ENCODE measurements around the gene ZNF408.

- no peak for TF ChIP-seq CEBPB (IDR thresholded peaks at IDR 0.05)
- TF ChIP-seq CTCF (IDR thresholded peaks at IDR 0.05): no peak
- no peak for TF ChIP-seq REST (IDR thresholded peaks at IDR 0.05)
- no peak for TF ChIP-seq HMGXB4 (CRISPR knock-in tag; IDR thresholded peaks at IDR 0.05; ENCODE audit: borderline replicate concordance)
- TF ChIP-seq CHD2 (IDR thresholded peaks at IDR 0.05; ENCODE audit: low read length, partially characterized antibody): no peak
- TF ChIP-seq POLR2A (IDR thresholded peaks at IDR 0.05; ENCODE audit: low read length): no peak
- no peak for TF ChIP-seq CBX8 (IDR thresholded peaks at IDR 0.05)
- TF ChIP-seq JUNB (IDR thresholded peaks at IDR 0.05): no peak
- TF ChIP-seq RNF2 (IDR thresholded peaks at IDR 0.05; ENCODE audit: borderline replicate concordance, low read depth): no peak
- no peak for TF ChIP-seq EHMT2 (IDR thresholded peaks at IDR 0.05; ENCODE audit: low read depth)
- TF ChIP-seq KDM5A (IDR thresholded peaks at IDR 0.05): no peak
- TF ChIP-seq MAX (IDR thresholded peaks at IDR 0.05): no peak
These were observed 42.6 kb upstream of the ZNF408 start for GRCh38 chr11:46658259-46658658.

All from A549 (cell line).